A673 (cell line): ENCODE results near the gene VWF.

ENCODE experiments used
- EZH2 ChIP-seq: fragments of 200-600 bp; sonication (generic); IDR thresholded peaks from 2 replicates; pipeline ENCODE4 v1.6.1; 2017; ENCODE audit warnings: borderline replicate concordance, low read depth, mild to moderate bottlenecking, mixed read lengths, antibody characterized with exemption, low read length; ENCODE audit not compliant: poor library complexity, severe bottlenecking
- TF ChIP-seq, protein P1 (sequence below): fragments of 300-800, 200-600 bp; sonication (generic); conservative IDR thresholded peaks from 2 replicates; pipeline ENCODE4 v1.5.1; 2017; ENCODE audit warnings: low read depth, mild to moderate bottlenecking, antibody characterized with exemption, low read length, moderate library complexity, mixed read lengths

DNA sequence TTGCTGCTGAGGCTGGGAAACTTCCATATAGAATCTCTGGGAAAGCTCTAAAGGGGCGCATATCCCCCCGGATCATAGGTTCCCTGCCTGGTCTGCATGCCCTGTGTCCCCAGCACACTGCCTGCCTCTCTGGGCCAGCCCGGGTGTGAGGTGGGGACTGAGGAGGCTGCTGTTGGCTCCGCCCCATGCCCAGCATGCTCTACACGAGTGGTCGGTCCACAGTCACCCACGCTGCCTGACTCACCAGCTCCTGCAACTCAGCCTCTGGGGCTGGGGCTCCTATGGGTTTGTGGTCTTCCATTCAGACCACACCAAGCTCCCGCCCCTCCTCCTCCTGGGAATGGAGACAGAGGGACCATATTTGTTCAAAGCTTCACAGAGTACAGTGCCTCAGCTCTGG lies 90.9 kb downstream of the VWF start:
- TF ChIP-seq, protein P1, sequence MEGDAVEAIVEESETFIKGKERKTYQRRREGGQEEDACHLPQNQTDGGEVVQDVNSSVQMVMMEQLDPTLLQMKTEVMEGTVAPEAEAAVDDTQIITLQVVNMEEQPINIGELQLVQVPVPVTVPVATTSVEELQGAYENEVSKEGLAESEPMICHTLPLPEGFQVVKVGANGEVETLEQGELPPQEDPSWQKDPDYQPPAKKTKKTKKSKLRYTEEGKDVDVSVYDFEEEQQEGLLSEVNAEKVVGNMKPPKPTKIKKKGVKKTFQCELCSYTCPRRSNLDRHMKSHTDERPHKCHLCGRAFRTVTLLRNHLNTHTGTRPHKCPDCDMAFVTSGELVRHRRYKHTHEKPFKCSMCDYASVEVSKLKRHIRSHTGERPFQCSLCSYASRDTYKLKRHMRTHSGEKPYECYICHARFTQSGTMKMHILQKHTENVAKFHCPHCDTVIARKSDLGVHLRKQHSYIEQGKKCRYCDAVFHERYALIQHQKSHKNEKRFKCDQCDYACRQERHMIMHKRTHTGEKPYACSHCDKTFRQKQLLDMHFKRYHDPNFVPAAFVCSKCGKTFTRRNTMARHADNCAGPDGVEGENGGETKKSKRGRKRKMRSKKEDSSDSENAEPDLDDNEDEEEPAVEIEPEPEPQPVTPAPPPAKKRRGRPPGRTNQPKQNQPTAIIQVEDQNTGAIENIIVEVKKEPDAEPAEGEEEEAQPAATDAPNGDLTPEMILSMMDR: no peak
- no peak for TF ChIP-seq EZH2
